NCI-H2107 (cell line): ENCODE results near the gene PLCB4.
"Not testable (repeated sequence)": the region's sequence is repeated elsewhere in the genome, so short reads cannot be mapped to it uniquely, and the experiment has no call there.

Source experiments
- DNase-seq: peaks from one replicate; lab custom pipeline; 2025; lab: John Stamatoyannopoulos, UW

PLCB4 gene

GRCh38 chr20:9367328-9367727 lies 298.4 kb downstream of the PLCB4 start:
- DNase-seq: no peak

- DNase-seq: no peak
Observed at GRCh38 chr20:9367746-9368145, 298.9 kb downstream of the PLCB4 start.

GRCh38 chr20:9368893-9369292 lies 300.0 kb downstream of the PLCB4 start:
- DNase-seq: no peak

- no peak for DNase-seq
Observed at GRCh38 chr20:9369557-9369956, 300.7 kb downstream of the PLCB4 start.

GRCh38 chr20:9374072-9374471 lies 305.2 kb downstream of the PLCB4 start:
- no peak for DNase-seq

- no peak for DNase-seq
Observed at GRCh38 chr20:9374480-9374879, 305.6 kb downstream of the PLCB4 start.

GRCh38 chr20:9375221-9375681 lies 306.4 kb downstream of the PLCB4 start:
- DNase-seq: no peak

GRCh38 chr20:9377007-9377406 lies 308.1 kb downstream of the PLCB4 start:
- DNase-seq: no peak

- not testable (repeated sequence) for DNase-seq
Observed at GRCh38 chr20:9385345-9386310, 316.7 kb downstream of the PLCB4 start.

GRCh38 chr20:9388160-9388812 lies 319.4 kb downstream of the PLCB4 start:
- DNase-seq: no peak

GRCh38 chr20:9388813-9389161 lies 319.9 kb downstream of the PLCB4 start:
- no peak for DNase-seq

- no peak for DNase-seq
Observed at GRCh38 chr20:9389346-9389745, 320.5 kb downstream of the PLCB4 start.

- DNase-seq: no peak
Observed at GRCh38 chr20:9390441-9390840, 321.6 kb downstream of the PLCB4 start.

GRCh38 chr20:9392892-9393857 lies 324.3 kb downstream of the PLCB4 start:
- DNase-seq: peak; percentile 5

GRCh38 chr20:9395971-9396370 lies 327.1 kb downstream of the PLCB4 start:
- no peak for DNase-seq

- DNase-seq: no peak
Observed at GRCh38 chr20:9397928-9398327, 329.0 kb downstream of the PLCB4 start.

GRCh38 chr20:9398882-9399281 lies 330.0 kb downstream of the PLCB4 start:
- DNase-seq: no peak

GRCh38 chr20:9399322-9399721 lies 330.4 kb downstream of the PLCB4 start:
- no peak for DNase-seq

GRCh38 chr20:9400171-9401025 lies 331.5 kb downstream of the PLCB4 start:
- DNase-seq: no peak

GRCh38 chr20:9401371-9401770 lies 332.5 kb downstream of the PLCB4 start:
- no peak for DNase-seq

GRCh38 chr20:9402141-9402540 lies 333.3 kb downstream of the PLCB4 start:
- no peak for DNase-seq
